ENCODE results near the gene CCND1.

Gene CCND1

DNA sequence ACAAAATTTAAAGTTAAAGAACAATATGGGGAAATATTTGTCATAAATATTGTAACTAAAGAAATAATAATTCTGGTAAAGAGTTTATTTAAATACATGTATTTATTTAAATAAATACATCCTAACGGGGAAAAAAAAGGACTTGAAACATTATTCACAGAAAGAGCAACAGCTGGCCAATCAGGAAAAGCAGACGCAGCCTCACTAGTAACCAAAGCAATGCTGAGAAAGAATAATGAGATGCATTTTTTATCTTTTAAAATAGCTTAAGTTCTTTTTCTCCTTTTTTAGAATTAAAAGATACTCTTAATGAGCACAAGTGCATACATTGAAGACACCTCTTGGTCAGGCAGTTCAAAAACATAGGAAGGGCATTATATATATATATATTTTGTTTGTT lies 36.8 kb downstream of the CCND1 start:
- H3K4me3 ChIP-seq (ENCODE audit: low read length), result no peak overlapping the region
- no peak for DNase-seq (ENCODE audit: low read depth)
- no peak for TF ChIP-seq CTCF (conservative IDR thresholded peaks at IDR 0.05; ENCODE audit: low read depth, low read length)

GRCh38 chr11:69680688-69681087 lies 39.7 kb downstream of the CCND1 start:
- H3K4me3 ChIP-seq (ENCODE audit: low read length), result no peak overlapping the region
- DNase-seq (ENCODE audit: low read depth), result no peak

GRCh38 chr11:69682221-69682620 lies 41.3 kb downstream of the CCND1 start:
- DNase-seq (ENCODE audit: low read depth), result no peak
- no peak for TF ChIP-seq CTCF (conservative IDR thresholded peaks at IDR 0.05; ENCODE audit: low read depth, low read length)
- no peak overlapping the region for H3K4me3 ChIP-seq (ENCODE audit: low read length)

More at GRCh38 chr11:69680688-69681087, 39.7 kb downstream of the CCND1 start:
- no peak for TF ChIP-seq CTCF (conservative IDR thresholded peaks at IDR 0.05; ENCODE audit: low read depth, low read length)

GRCh38 chr11:69682681-69683326 lies 41.8 kb downstream of the CCND1 start:
- no peak for DNase-seq (ENCODE audit: low read depth)
- no peak for TF ChIP-seq CTCF (conservative IDR thresholded peaks at IDR 0.05; ENCODE audit: low read depth, low read length)
- H3K4me3 ChIP-seq (ENCODE audit: low read length), result no peak overlapping the region

- H3K4me3 ChIP-seq (ENCODE audit: low read length), result no peak overlapping the region
- DNase-seq (ENCODE audit: low read depth), result no peak
- peak; percentile 67 for TF ChIP-seq CTCF (conservative IDR thresholded peaks at IDR 0.05; ENCODE audit: low read depth, low read length)
Observed at GRCh38 chr11:69683764-69684333, 42.9 kb downstream of the CCND1 start.

DNA sequence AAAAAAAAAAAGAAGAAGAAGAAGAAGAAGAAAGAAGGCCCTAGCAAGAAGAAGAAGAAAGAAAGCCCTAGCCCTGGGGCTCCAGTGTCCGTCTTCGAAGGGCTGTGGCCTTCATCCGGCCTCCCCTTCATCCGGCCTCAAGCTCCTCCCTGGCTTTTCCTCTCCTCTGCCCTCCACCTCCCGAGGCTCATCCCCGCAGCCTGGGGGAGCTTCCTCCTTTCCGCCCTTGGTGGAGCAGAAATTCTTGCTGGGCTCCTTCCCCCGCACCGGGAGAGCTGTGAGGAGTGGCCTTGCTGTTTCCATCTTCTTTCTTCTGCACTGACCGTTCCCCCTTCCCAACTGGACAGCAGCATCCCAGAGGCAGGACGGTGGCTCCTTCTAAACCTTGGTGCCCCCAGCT lies 43.7 kb downstream of the CCND1 start:
- TF ChIP-seq CTCF (conservative IDR thresholded peaks at IDR 0.05; ENCODE audit: low read depth, low read length), result no peak
- no peak for DNase-seq (ENCODE audit: low read depth)
- H3K4me3 ChIP-seq (ENCODE audit: low read length), result no peak overlapping the region

GRCh38 chr11:69685348-69685747 lies 44.4 kb downstream of the CCND1 start:
- no peak for DNase-seq (ENCODE audit: low read depth)
- H3K4me3 ChIP-seq (ENCODE audit: low read length), result no peak overlapping the region
- TF ChIP-seq CTCF (conservative IDR thresholded peaks at IDR 0.05; ENCODE audit: low read depth, low read length), result no peak
